Fibroblast of the aortic adventitia (primary cell): Measurements from ENCODE around the gene ANO7. TPM values are rescaled to one million over a fixed set of nuclear protein-coding genes. Genes with fewer than 3 reads are reported as not detected.

Experiments used
- DNase-seq: peaks from one replicate; pipeline ENCODE4 v3.0.0-alpha.2; 2010; ENCODE audit warnings: low read depth
- H3K4me3 ChIP-seq: 2 replicates; pipeline ENCODE4 v1.5.1; 2011; ENCODE audit warnings: low read depth, mild to moderate bottlenecking, control low read depth, low read length, moderate library complexity
- CTCF ChIP-seq: IDR thresholded peaks from 2 replicates; pipeline ENCODE4 v1.5.1; 2011; ENCODE audit warnings: mild to moderate bottlenecking, low read length, control low read depth, inconsistent platforms; ENCODE audit not compliant: insufficient read depth
- total RNA-seq: library from RNA; depleted of rRNA; stranded (reverse); fragments of >200 nt; gene quantifications from 2 replicates; pipeline ENCODE4 v1.2.3, GENCODE V29; 2012; ENCODE audit warnings: low replicate concordance

ANO7 gene
- total RNA-seq, 1 donor = 1.7 TPM

DNA sequence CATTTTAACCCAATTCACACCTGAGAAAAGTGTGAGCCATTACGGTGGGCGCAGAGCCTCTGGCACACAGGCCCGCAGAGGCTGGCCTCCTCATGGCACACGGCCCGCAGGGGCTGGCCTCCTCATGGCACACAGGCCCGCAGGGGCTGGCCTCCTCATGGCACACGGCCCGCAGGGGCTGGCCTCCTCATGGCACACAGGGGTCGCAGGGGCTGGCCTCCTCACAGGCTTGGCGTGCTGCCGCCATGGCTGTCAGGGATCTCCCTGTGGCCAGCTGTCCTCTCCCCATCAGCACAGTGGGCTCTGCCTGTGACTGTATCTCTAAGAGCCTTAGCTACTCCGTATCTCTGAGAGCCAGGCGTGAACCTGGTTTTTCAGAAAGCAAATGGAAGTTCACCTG, 24.6 kb downstream of the ANO7 start:
- DNase-seq = no peak
- H3K4me3 ChIP-seq = no peak overlapping the region
- no peak for TF ChIP-seq CTCF

DNA sequence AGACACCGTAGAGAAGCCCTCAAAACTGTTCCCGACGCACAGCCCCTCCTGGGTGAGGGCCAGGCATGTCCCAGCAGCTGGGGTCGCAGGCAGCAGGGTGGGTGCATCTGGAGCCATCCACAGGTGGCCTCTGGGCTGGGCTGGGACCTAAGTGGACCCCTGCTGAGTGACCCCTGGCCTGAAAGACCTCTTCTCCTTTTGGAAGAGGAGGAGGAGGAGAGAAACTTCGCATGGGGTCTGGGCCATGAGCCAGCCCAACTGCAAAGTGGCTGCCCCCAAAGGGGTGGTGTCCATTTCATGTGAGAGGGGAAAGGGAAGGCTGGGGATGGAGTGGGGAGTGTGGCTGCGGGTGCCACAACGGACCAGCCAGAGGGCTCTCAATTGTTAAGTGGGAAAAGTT, 25.1 kb downstream of the ANO7 start:
- no peak overlapping the region for H3K4me3 ChIP-seq
- DNase-seq = no peak
- TF ChIP-seq CTCF = no peak

DNA sequence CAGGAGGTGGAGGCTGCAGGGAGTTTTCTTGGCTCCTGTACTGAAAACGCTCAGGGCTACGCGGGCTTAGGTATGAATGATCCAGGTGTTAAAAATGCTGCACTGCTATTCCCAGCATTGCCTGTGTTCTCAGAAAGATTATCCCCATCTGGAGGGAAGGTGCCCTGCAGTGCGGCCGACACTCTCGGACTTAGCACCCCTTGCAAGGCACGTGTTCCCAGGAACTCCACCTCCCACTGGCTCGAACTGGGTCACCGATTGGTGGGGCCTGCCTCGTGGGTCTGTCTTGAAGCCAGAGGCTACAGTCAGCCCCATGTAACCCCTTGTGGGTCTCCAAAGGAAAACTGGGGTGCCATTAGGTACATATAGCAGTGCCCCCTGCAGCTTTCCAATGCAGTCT, 25.7 kb downstream of the ANO7 start:
- DNase-seq = no peak
- no peak for TF ChIP-seq CTCF
- H3K4me3 ChIP-seq = no peak overlapping the region

DNA sequence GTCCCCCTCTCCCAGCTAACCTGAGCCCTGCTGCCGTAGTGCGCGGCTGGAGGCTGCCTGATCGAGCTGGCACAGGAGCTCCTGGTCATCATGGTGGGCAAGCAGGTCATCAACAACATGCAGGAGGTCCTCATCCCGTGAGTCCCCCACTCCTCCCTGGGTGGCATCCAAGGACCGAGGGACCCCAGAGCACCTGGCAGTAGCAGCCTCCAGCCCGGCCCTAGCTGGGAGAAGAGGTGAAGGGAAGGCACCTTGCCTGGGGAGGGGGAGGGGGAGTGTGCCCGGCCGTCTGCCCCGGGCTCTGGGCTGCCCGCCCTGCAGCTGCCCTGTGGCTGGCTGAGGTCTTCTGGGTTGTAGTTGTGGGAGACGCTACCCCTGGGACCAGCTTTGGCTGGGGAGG, 26.3 kb downstream of the ANO7 start:
- DNase-seq = no peak
- H3K4me3 ChIP-seq = no peak overlapping the region
- TF ChIP-seq CTCF = no peak

DNA sequence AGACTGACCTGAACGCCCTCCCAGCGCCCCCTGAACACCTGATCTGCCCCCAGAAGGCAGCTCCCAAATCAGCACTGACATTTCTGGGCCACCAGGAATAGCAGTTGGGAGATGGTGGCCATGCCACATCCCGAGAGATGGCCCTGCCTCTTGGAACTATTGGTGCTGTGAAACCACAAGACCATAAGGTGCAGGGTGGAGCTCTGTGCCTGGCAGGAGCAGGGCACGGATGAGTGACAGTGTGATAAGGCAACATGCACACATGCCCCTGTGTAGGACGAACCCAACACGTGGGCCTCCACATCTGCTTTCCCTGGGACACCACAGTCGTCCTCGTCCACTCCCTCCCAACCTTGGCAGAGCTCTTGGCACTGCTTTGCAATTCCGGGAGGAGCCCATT, 26.9 kb downstream of the ANO7 start:
- no peak for TF ChIP-seq CTCF
- DNase-seq = no peak
- no peak overlapping the region for H3K4me3 ChIP-seq

DNA sequence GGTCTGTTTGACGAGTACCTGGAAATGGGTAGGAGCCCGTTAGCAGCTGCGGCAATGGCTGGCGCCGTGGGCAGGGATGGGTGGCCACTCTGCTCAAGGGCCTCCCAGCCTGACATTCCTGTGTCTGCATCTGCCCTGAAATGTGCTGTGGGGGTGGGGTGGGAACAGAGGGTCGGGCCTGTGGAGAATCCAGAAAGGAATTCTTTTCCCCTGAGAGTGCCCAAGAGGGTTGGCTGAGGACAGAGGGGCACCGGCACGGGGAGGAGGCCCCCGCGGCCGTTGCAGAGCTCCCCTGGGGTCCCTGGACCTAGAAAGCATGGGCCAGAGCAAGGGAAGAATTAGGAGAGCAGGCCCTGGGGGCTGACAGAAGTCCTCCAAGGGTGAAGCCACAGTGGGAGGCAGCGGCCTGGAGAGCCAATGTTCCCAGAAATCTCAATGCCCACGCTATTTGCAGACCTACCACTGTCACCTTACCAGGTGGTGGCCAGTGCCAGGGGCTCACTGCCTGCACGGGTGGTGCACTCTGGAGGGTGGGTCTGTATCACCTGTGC, 27.8 kb downstream of the ANO7 start:
- DNase-seq = no peak
- no peak for TF ChIP-seq CTCF
- H3K4me3 ChIP-seq = no peak overlapping the region

GRCh38 chr2:241217320-241218031, 29.0 kb downstream of the ANO7 start:
- peak overlapping the region; percentile 61 for H3K4me3 ChIP-seq
- peak; percentile 1 for TF ChIP-seq CTCF
- peak; percentile 65 for DNase-seq
